GM21447 (cell line): ENCODE measurements around the gene HLA-DPB1.

ENCODE experiments used
- ATAC-seq: cut with Tn5 transposase; IDR thresholded peaks from one replicate; pipeline ENCODE4 v1.9.1; 2021; ENCODE audit not compliant: unreplicated experiment

The HLA-DPB1 gene

GRCh38 chr6:33126101-33126714 lies 50.4 kb downstream of the HLA-DPB1 start:
- no peak for ATAC-seq

- ATAC-seq: no peak
These were observed 52.5 kb downstream of the HLA-DPB1 start for GRCh38 chr6:33128318-33128717.

GRCh38 chr6:33132081-33132524 lies 56.3 kb downstream of the HLA-DPB1 start:
- no peak for ATAC-seq

- ATAC-seq: no peak
These were observed 60.6 kb downstream of the HLA-DPB1 start for GRCh38 chr6:33136310-33136900.
